ENCODE measurements around the gene PTX4.

PTX4 gene

GRCh38 chr16:1503110-1503955, 14.6 kb upstream of the PTX4 start:
- H3K36me3 ChIP-seq (ENCODE audit: low read length): no peaks in the 10 kb centered on the region
- no peak overlapping the region for H3K9ac ChIP-seq (ENCODE audit: low read length)
- TF ChIP-seq CTCF (IDR thresholded peaks at IDR 0.05; ENCODE audit: insufficient read depth, low read length, poor library complexity, severe bottlenecking): no peak
- no peak overlapping the region for H2AFZ ChIP-seq (ENCODE audit: low read depth, low read length, severe bottlenecking)
- no peaks in the 10 kb centered on the region for H3K27me3 ChIP-seq (ENCODE audit: low read length)
- H3K4me3 ChIP-seq (ENCODE audit: insufficient read depth, low read length, poor library complexity, severe bottlenecking): no peak overlapping the region
- no peaks in the 10 kb centered on the region for H3K9me3 ChIP-seq (ENCODE audit: insufficient read depth, low read length)
- H3K79me2 ChIP-seq (ENCODE audit: insufficient read depth, low read length): no peaks in the 10 kb centered on the region
- H4K20me1 ChIP-seq (ENCODE audit: low read depth, low read length): no peaks in the 10 kb centered on the region
- H3K27ac ChIP-seq (ENCODE audit: low read depth, low read length): no peak overlapping the region
- no peaks in the 10 kb centered on the region for H3F3A ChIP-seq (ENCODE audit: insufficient read depth)
- H3K4me2 ChIP-seq (ENCODE audit: low read depth, low read length, poor library complexity, severe bottlenecking): no peak overlapping the region
- no peaks in the 10 kb centered on the region for H3K9me2 ChIP-seq (replicated peaks; ENCODE audit: insufficient read depth, low read length)

GRCh38 chr16:1502092-1503004, 13.6 kb upstream of the PTX4 start:
- H3K9me3 ChIP-seq (ENCODE audit: insufficient read depth, low read length): no peaks in the 10 kb centered on the region
- H3F3A ChIP-seq (ENCODE audit: insufficient read depth): no peaks in the 10 kb centered on the region
- H3K4me3 ChIP-seq (ENCODE audit: insufficient read depth, low read length, poor library complexity, severe bottlenecking): no peak overlapping the region
- no peaks in the 10 kb centered on the region for H3K36me3 ChIP-seq (ENCODE audit: low read length)
- no peak for TF ChIP-seq CTCF (IDR thresholded peaks at IDR 0.05; ENCODE audit: insufficient read depth, low read length, poor library complexity, severe bottlenecking)
- no peak for TF ChIP-seq EZH2phosphoT487 (conservative IDR thresholded peaks at IDR 0.05; ENCODE audit: low read length)
- H3K27ac ChIP-seq (ENCODE audit: low read depth, low read length): no peak overlapping the region
- no peak overlapping the region for H3K9ac ChIP-seq (ENCODE audit: low read length)
- H3K9me2 ChIP-seq (replicated peaks; ENCODE audit: insufficient read depth, low read length): no peaks in the 10 kb centered on the region
- H3K4me2 ChIP-seq (ENCODE audit: low read depth, low read length, poor library complexity, severe bottlenecking): no peak overlapping the region
- H3K27me3 ChIP-seq (ENCODE audit: low read length): no peaks in the 10 kb centered on the region
- H2AFZ ChIP-seq (ENCODE audit: low read depth, low read length, severe bottlenecking): no peak overlapping the region
- no peaks in the 10 kb centered on the region for H4K20me1 ChIP-seq (ENCODE audit: low read depth, low read length)
- H3K79me2 ChIP-seq (ENCODE audit: insufficient read depth, low read length): no peaks in the 10 kb centered on the region

- Histone ChIP-seq H3K36me3 (ENCODE audit: low read length) (no peaks in the 10 kb centered on the region), H4K20me1 (ENCODE audit: low read depth, low read length) (no peaks in the 10 kb centered on the region), H3K9me2 (replicated peaks; ENCODE audit: insufficient read depth, low read length) (no peaks in the 10 kb centered on the region), H3K79me2 (ENCODE audit: insufficient read depth, low read length) (no peaks in the 10 kb centered on the region), H3K4me2 (ENCODE audit: low read depth, low read length, poor library complexity, severe bottlenecking) (no peak overlapping the region), H3K9ac (ENCODE audit: low read length) (no peak overlapping the region), H3K27ac (ENCODE audit: low read depth, low read length) (no peak overlapping the region), H3F3A (ENCODE audit: insufficient read depth) (no peaks in the 10 kb centered on the region), H3K9me3 (ENCODE audit: insufficient read depth, low read length) (no peaks in the 10 kb centered on the region), H3K4me3 (ENCODE audit: insufficient read depth, low read length, poor library complexity, severe bottlenecking) (no peak overlapping the region), H2AFZ (ENCODE audit: low read depth, low read length, severe bottlenecking) (no peak overlapping the region), H3K27me3 (ENCODE audit: low read length) (no peaks in the 10 kb centered on the region)
- TF ChIP-seq CTCF (IDR thresholded peaks at IDR 0.05; ENCODE audit: insufficient read depth, low read length, poor library complexity, severe bottlenecking) (no peak), EZH2phosphoT487 (conservative IDR thresholded peaks at IDR 0.05; ENCODE audit: low read length) (no peak)
These were observed 12.9 kb upstream of the PTX4 start for GRCh38 chr16:1501630-1502029.

Data from SU-DHL-6 (cell line).